GM21360 (cell line): Measurements from ENCODE around the gene CHMP3.
"Not testable (repeated sequence)": the region's sequence is repeated elsewhere in the genome, so short reads cannot be mapped to it uniquely, and the experiment has no call there.

Experiments
- ATAC-seq: cut with Tn5 transposase; IDR thresholded peaks from one replicate; pipeline ENCODE4 v1.9.1; 2021; ENCODE audit warnings: mild to moderate bottlenecking, moderate library complexity; ENCODE audit not compliant: unreplicated experiment

Gene CHMP3

GRCh38 chr2:86549963-86550725, 13.1 kb downstream of the CHMP3 start:
- ATAC-seq, result not testable (repeated sequence)

DNA sequence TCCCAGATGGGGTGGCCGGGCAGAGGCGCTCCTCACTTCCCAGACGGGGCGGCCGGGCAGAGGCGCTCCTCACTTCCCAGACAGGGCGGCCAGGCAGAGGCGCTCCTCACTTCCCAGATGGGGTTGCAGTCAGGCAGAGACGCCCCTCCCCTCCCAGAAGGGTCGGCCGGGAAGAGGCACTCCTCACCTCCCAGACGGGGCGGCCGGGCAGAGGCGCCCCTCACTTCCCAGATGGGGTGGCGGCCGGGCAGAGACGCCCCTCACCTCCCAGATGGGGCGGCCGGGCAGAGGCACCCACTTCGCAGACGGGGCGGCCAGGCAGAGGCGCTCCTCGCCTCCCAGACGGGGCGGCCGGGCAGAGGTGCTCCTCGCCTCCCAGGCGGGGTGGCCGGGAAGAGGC, 13.8 kb downstream of the CHMP3 start:
- not testable (repeated sequence) for ATAC-seq

- not testable (repeated sequence) for ATAC-seq
Observed at GRCh38 chr2:86548913-86549396, 14.3 kb downstream of the CHMP3 start.

DNA sequence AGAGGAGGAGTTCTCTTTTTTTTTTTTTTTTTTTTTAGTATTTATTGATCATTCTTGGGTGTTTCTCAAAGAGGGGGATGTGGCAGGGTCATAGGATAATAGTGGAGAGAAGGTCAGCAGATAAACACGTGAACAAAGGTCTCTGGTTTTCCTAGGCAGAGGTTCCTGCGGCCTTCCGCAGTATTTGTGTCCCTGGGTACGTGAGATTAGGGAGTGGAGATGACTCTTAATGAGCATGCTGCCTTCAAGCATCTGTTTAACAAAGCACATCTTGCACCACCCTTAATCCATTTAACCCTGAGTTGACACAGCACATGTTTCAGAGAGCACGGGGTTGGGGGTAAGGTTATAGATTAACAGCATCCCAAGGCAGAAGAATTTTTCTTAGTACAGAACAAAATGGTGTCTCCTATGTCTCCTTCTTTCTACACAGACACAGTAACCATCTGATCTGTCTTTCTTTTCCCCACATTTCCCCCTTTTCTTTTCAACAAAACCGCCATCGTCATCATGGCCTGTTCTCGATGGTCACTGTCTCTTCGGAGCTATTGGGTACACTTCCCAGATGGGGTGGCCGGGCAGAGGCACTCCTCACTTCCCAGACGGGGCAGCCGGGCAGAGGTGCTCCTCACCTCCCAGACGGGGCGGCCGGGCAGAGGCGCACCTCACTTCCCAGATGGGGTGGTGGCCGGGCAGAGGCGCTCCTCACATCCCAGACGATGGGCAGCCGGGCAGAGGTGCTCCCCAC, 14.9 kb downstream of the CHMP3 start:
- ATAC-seq, result not testable (repeated sequence)

GRCh38 chr2:86545296-86545924, 17.8 kb downstream of the CHMP3 start:
- not testable (repeated sequence) for ATAC-seq

GRCh38 chr2:86544278-86545099, 18.8 kb downstream of the CHMP3 start:
- ATAC-seq, result not testable (repeated sequence)

- no peak for ATAC-seq
Observed at GRCh38 chr2:86543793-86544192, 19.4 kb downstream of the CHMP3 start.

- no peak for ATAC-seq
Observed at GRCh38 chr2:86543335-86543734, 19.9 kb downstream of the CHMP3 start.

GRCh38 chr2:86542814-86543213, 20.4 kb downstream of the CHMP3 start:
- ATAC-seq, result no peak

GRCh38 chr2:86541334-86541733, 21.9 kb downstream of the CHMP3 start:
- ATAC-seq, result no peak

- no peak for ATAC-seq
Observed at GRCh38 chr2:86533589-86533988, 29.7 kb downstream of the CHMP3 start.

- no peak for ATAC-seq
Observed at GRCh38 chr2:86525421-86526340, 37.6 kb downstream of the CHMP3 start.

- ATAC-seq, result no peak
Observed at GRCh38 chr2:86523491-86523890, 39.8 kb downstream of the CHMP3 start.

GRCh38 chr2:86522711-86523110, 40.5 kb downstream of the CHMP3 start:
- no peak for ATAC-seq

DNA sequence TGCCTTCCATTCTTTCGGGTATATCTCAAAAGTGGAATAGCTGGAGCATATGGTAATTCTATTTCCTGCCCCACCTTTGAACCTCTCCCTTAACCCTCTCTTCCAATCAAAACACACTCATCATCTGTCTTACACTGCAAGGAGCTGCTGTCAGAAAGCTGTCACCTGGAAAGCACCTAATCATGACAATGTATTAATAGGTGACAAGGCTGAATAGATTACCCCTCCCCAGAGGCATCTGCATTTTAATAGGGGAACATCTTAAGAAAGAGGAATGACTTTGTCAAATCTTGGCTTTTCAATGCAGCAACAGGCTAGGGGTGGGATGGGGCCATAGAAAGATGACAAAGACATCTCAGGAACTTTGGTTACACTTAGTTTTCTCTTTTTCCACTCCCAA, 41.3 kb downstream of the CHMP3 start:
- no peak for ATAC-seq

DNA sequence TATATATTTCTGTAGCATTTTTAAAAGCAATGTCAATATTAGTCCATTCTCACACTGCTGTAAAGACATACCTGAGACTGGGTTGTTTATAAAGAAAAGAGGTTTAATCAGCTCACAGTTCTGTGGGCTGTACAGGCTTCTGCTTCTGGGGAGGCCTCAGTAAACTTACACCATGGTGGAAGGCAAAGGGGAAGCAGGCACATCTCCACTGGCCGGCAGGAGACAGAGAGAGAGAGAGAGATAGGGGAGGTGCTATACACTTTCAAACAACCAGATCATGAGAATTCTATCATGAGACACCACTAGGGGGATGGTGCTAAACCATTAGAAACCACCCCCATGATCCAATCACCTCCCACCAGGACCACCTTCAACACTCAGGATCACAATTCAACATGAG, 43.1 kb downstream of the CHMP3 start:
- no peak for ATAC-seq

- no peak for ATAC-seq
Observed at GRCh38 chr2:86519349-86519748, 43.9 kb downstream of the CHMP3 start.

DNA sequence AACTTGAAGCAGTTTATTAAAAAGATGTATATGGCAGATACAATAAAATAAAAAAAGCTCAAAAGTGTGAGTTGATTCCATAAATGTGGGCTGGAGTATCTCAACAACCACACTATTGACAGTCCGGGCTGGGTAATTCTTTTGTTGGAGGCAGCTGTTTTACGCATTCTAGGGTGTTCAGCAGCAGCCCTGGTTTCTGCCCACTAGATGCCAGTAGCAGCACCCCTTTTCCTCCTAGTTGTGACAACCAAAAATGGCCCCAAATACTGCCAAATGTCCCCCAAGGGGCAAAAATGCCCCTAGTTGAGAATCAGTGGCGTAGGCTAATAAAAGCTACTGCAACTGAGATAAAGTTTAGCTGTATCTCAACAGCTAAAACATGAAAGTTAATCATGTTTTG, 44.8 kb downstream of the CHMP3 start:
- ATAC-seq, result no peak

DNA sequence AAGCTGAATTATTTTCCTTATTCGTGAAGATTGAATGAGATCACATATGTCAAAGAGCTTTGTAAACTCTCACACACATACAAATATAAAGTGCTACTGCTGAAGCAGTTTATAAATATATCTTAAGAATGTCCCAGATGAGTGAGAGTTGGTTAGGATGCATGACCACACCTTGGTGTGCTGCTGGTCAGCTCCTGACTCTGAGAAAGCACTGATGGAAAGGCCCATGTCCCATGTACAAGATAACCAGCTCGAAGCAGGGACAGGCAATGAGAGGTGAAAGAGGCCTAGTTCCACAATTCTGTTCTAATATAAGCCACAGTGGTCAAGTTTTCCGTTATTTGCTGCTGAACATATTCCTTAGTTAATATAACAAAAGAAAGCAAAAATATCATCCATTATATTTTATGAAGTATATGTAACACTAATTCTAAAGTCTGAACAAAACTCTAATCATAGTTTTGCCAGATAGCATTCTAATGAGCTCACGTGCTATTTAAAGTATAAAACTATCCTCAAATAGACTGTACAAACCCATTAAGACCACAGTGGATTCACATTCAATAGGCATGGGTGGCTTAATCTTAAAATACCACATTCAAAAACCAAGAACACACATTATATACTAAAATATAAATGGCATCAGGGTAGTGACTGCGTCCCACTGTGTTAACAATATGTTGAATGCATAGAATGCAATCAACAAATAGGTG, 49.1 kb downstream of the CHMP3 start:
- ATAC-seq, result no peak
